Thoracic aorta (tissue), 2 donors: ENCODE data around the gene RAB3D. TPM values are rescaled to one million over a fixed set of nuclear protein-coding genes. Genes with fewer than 3 reads are reported as not detected.
A peak's percentile ranks its signal among the peaks of the same experiment; 100 is the strongest.

Experiments used
- ATAC-seq: fragments of 150-250 bp; one replicate; pipeline ENCODE4 v1.8.0; 2017; ENCODE audit warnings: low read depth; ENCODE audit not compliant: insufficient number of reproducible peaks, low FRiP score
- DNase-seq: peaks from one replicate; pipeline ENCODE4 v3.0.0-alpha.2; 2020; ENCODE audit warnings: low spot score
- H3K27ac ChIP-seq, 2 donors: fragments of 200-600 bp; sonication (generic); 1 replicate in 1 of 2; 2 replicates in 1 of 2; pipeline ENCODE4 v1.5.1; 2016; ENCODE audit warnings: mild to moderate bottlenecking in 2 of 2, moderate library complexity in 2 of 2
- H3K27me3 ChIP-seq: fragments of 200-600 bp; sonication (generic); replicated peaks from 2 replicates; pipeline ENCODE4 v1.6.0; 2016; ENCODE audit warnings: mild to moderate bottlenecking; ENCODE audit not compliant: insufficient read depth
- H3K36me3 ChIP-seq: fragments of 200-600 bp; sonication (generic); one replicate; pipeline ENCODE4 v1.5.1; 2016
- H3K4me1 ChIP-seq, 2 donors: fragments of 200-600 bp; sonication (generic); 1 replicate in 1 of 2; 2 replicates in 1 of 2; pipeline versions ENCODE4 v1.5.1 to v1.6.0; 2016; ENCODE audit warnings: low read depth in 2 of 2, mild to moderate bottlenecking in 1 of 2; ENCODE audit not compliant: control insufficient read depth in 1 of 2
- H3K4me3 ChIP-seq: fragments of 200-600 bp; sonication (generic); 2 replicates; pipeline ENCODE4 v1.5.1; 2016; ENCODE audit warnings: mild to moderate bottlenecking
- H3K9me3 ChIP-seq: fragments of 200-600 bp; sonication (generic); 2 replicates; pipeline ENCODE4 v1.5.1; 2016
- total RNA-seq, 2 donors: library from RNA; depleted of rRNA; stranded (reverse); fragments of >200 nt; gene quantifications; one replicate each; pipeline versions ENCODE4 v1.1.0 to v1.2.3, GENCODE V29; 2016
- TF ChIP-seq, protein P1 (sequence below): fragments of 200-600 bp; sonication (generic); IDR thresholded peaks from one replicate; pipeline ENCODE4 v1.5.1; 2019; ENCODE audit warnings: antibody characterized with exemption

The RAB3D gene
- total RNA-seq, 2 donors from 2014 or later: 14.2 to 20.4 TPM

GRCh38 chr19:11306337-11306736 lies 33.1 kb downstream of the RAB3D start:
- Histone ChIP-seq H3K27me3 (no peaks in the 10 kb centered on the region), H3K36me3 (no peaks in the 10 kb centered on the region), H3K27ac (no peak overlapping the region), H3K9me3 (no peaks in the 10 kb centered on the region), H3K4me3 (no peak overlapping the region), H3K4me1 (no peaks in the 10 kb centered on the region)
- ATAC-seq: no peak
- DNase-seq: no peak
- TF ChIP-seq, protein P1, sequence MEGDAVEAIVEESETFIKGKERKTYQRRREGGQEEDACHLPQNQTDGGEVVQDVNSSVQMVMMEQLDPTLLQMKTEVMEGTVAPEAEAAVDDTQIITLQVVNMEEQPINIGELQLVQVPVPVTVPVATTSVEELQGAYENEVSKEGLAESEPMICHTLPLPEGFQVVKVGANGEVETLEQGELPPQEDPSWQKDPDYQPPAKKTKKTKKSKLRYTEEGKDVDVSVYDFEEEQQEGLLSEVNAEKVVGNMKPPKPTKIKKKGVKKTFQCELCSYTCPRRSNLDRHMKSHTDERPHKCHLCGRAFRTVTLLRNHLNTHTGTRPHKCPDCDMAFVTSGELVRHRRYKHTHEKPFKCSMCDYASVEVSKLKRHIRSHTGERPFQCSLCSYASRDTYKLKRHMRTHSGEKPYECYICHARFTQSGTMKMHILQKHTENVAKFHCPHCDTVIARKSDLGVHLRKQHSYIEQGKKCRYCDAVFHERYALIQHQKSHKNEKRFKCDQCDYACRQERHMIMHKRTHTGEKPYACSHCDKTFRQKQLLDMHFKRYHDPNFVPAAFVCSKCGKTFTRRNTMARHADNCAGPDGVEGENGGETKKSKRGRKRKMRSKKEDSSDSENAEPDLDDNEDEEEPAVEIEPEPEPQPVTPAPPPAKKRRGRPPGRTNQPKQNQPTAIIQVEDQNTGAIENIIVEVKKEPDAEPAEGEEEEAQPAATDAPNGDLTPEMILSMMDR: no peak

DNA sequence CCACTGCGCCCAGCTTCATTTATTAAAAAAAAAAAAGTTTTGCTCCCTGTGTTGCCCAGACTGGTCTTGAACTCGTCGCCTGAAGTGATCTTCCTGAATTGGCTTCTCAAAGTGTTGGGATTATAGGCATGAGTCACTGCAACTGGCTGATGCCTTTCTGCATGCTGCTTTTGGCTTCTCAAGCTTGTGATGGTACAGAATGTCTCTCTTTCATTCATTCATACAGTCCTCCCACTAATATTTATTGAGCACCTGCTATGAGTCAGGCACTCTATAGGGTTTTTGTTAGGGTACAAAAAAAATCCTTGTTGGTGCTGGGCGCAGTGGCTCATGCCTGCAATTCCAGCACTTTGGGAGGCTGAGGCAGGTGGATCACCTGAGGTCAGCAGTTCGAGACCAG lies 34.5 kb downstream of the RAB3D start:
- no peak overlapping the region for H3K27ac ChIP-seq
- H3K27me3 ChIP-seq: no peaks in the 10 kb centered on the region
- TF ChIP-seq, protein P1: no peak
- DNase-seq: no peak
- H3K36me3 ChIP-seq: no peaks in the 10 kb centered on the region
- no peak overlapping the region for H3K4me3 ChIP-seq
- H3K9me3 ChIP-seq: no peaks in the 10 kb centered on the region
- H3K4me1 ChIP-seq: no peaks in the 10 kb centered on the region
- ATAC-seq: no peak

DNA sequence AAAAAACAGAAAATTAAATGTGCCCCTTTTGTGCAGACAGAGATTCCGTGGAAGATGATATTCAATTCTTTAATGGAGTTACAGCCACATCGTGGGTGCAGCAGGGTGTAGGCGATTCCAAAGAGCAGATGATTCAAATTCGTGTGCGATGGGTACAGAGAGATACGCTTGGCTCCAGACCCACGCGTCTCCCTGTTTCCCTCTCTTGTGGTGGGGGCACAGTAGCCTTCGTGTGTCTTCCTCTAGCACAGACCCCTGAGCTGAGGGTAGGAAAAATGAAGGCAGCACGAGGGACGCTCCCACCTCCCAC lies 38.7 kb downstream of the RAB3D start:
- Histone ChIP-seq H3K27me3 (no peaks in the 10 kb centered on the region), H3K4me1 (peaks cover 0 to 8% of the 10 kb centered on the region in 2 donors), H3K27ac (no peak overlapping the region), H3K9me3 (no peaks in the 10 kb centered on the region), H3K4me3 (no peak overlapping the region), H3K36me3 (no peaks in the 10 kb centered on the region)
- ATAC-seq (no peak), DNase-seq (no peak)
- TF ChIP-seq, protein P1: no peak

DNA sequence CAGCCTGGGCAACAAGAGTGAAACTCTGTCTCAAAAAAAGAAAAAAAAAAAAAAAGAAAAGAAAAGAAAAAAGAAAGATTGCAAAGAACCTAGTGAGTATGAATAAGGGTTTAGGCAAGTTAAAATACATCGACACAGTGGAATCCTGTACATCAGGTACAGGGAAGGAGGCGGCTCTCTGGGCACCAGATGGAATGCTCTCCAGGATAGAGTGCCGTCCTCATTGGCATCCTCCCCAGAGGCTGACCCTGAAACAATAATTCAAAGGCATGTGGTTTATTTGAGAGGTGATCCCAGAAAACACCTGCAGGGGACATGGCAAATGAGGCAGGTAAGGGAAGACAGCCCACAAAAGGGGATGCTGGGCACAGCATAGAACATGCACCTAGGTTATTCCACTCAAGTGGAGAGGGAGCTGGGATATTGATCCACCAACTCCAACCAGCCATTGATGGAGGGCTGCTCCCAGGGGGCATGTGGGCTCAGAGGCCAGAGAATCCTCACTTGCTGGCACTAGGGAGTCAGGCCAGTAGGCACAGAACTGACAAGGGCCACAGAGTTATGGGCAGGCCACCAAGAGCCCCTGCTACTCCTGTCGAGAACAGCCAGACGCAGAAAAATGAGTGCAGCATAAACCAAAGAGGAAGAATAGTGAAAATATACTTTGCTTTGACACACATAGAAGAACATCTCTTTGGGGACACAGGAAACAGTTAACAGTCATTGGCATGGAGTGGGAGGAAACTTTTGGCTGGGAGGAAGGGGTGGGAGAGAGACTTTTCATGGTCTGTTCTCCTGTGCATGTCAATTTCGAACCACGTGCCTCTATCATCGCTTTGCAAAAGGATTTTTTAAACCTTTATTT lies 39.3 kb downstream of the RAB3D start:
- H3K4me1 ChIP-seq: peaks cover 0 to 8% of the 10 kb centered on the region in 2 donors
- no peak overlapping the region for H3K27ac ChIP-seq
- DNase-seq (no peak), ATAC-seq (no peak)
- no peaks in the 10 kb centered on the region for H3K36me3 ChIP-seq
- H3K4me3 ChIP-seq: no peak overlapping the region
- no peaks in the 10 kb centered on the region for H3K9me3 ChIP-seq
- H3K27me3 ChIP-seq: no peaks in the 10 kb centered on the region
- TF ChIP-seq, protein P1: no peak

DNA sequence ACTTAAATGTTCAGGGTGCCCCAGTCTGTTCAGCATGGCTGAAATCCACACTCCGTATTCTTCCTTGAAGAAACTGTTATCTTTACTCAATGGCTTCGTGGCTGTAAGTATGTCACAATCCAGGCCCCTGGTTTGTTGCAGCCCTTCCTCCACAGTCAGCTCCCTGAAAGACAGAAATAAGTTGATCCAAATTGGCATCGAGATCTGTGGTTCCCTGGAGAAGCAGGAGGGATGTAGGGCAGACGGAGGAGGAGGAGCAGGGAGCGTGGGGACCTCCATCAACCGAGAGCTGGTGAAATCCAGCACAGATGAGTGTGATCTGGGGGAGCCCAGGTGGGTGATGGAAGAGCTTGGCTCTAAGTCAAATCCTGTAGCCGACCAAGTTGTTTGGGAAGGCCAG lies 43.2 kb downstream of the RAB3D start:
- Histone ChIP-seq H3K36me3 (no peaks in the 10 kb centered on the region), H3K27me3 (no peaks in the 10 kb centered on the region), H3K4me3 (no peak overlapping the region), H3K27ac (peak overlapping the region; percentile 22 to 46), H3K4me1 (peaks cover 0 to 12% of the 10 kb centered on the region in 2 donors), H3K9me3 (no peaks in the 10 kb centered on the region)
- ATAC-seq (no peak), DNase-seq (no peak)
- TF ChIP-seq, protein P1: no peak
